ENCODE measurements around the gene DHTKD1. TPM values are rescaled to one million over a fixed set of nuclear protein-coding genes. Genes with fewer than 3 reads are reported as not detected.

The DHTKD1 gene
- total and polyA plus RNA-seq, 2 experiments from 2014 or later = 20.2 to 63.9 TPM

- TF ChIP-seq EZH2 (IDR thresholded peaks at IDR 0.05; ENCODE audit: low read depth, unreplicated experiment) (no peak), NANOG (IDR thresholded peaks at IDR 0.05; ENCODE audit: borderline replicate concordance) (no peak), REST (IDR thresholded peaks at IDR 0.05; ENCODE audit: unreplicated experiment) (no peak), POLR2AphosphoS5 (IDR thresholded peaks at IDR 0.05; ENCODE audit: low read depth) (no peak)
These were observed 40.5 kb downstream of the DHTKD1 start (continued) for GRCh38 chr10:12109286-12109685.

- H3K27me3 Mint-ChIP-seq (ENCODE audit: insufficient read depth, low read depth, poor library complexity) = peaks cover 2% of the 10 kb centered on the region
- H3K9me3 Mint-ChIP-seq = no peaks in the 10 kb centered on the region
- no peaks in the 10 kb centered on the region for H3K9me2 ChIP-seq (ENCODE audit: insufficient read depth)
- no peaks in the 10 kb centered on the region for H3K27me3 ChIP-seq (ENCODE audit: insufficient read depth)
- peaks cover 22% of the 10 kb centered on the region for H3K36me3 ChIP-seq (ENCODE audit: insufficient read depth)
- H3K4me3 ChIP-seq = no peak overlapping the region
- peaks cover 68% of the 10 kb centered on the region for H3K36me3 Mint-ChIP-seq (ENCODE audit: low read depth)
- no peak overlapping the region for H2AFZ ChIP-seq
- no peak overlapping the region for H3K27ac Mint-ChIP-seq
- ATAC-seq (no peak), DNase-seq (ENCODE audit: low spot score) (no peak)
- H3K4me3 Mint-ChIP-seq = no peak overlapping the region
- 0 out of 2 replicates have a peak, but pooled peaks cover 4% of the 10 kb centered on the region for H4K20me1 ChIP-seq (replicated peaks; ENCODE audit: insufficient read depth)
- no peaks in the 10 kb centered on the region for H3K4me1 Mint-ChIP-seq
- H3K79me2 ChIP-seq (replicated peaks; ENCODE audit: insufficient read depth) = no peaks in the 10 kb centered on the region
- H3K4me1 ChIP-seq (ENCODE audit: insufficient read depth) = no peaks in the 10 kb centered on the region
- no peak overlapping the region for H3K4me2 ChIP-seq
- H3K27ac ChIP-seq (ENCODE audit: low read depth) = no peak overlapping the region
- no peaks in the 10 kb centered on the region for H3F3A ChIP-seq (replicated peaks; ENCODE audit: low read depth)
- no peak for TF ChIP-seq POLR2AphosphoS5 (IDR thresholded peaks at IDR 0.05; ENCODE audit: low read depth)
- no peak for TF ChIP-seq ZNF462 (CRISPR knock-in tag; IDR thresholded peaks at IDR 0.05)
- no peak for TF ChIP-seq STAT1 (IDR thresholded peaks at IDR 0.05; ENCODE audit: unreplicated experiment)
- no peak for TF ChIP-seq ETS1 (IDR thresholded peaks at IDR 0.05)
- no peak for TF ChIP-seq EZH2phosphoT487 (IDR thresholded peaks at IDR 0.05; ENCODE audit: unreplicated experiment)
- no peak for TF ChIP-seq ZNF331 (CRISPR knock-in tag; IDR thresholded peaks at IDR 0.05; ENCODE audit: low read depth)
- no peak for TF ChIP-seq JUNB (IDR thresholded peaks at IDR 0.05; ENCODE audit: unreplicated experiment)
- TF ChIP-seq REST (IDR thresholded peaks at IDR 0.05; ENCODE audit: unreplicated experiment) = no peak
- no peak for TF ChIP-seq NANOG (IDR thresholded peaks at IDR 0.05; ENCODE audit: borderline replicate concordance)
- TF ChIP-seq CREB1 (CRISPR knock-in tag; IDR thresholded peaks at IDR 0.05; ENCODE audit: low read depth) = no peak
- TF ChIP-seq EZH2 (IDR thresholded peaks at IDR 0.05; ENCODE audit: low read depth, unreplicated experiment) = no peak
These were observed 42.8 kb downstream of the DHTKD1 start for GRCh38 chr10:12111528-12111927.

Measured in GM23338 (cell line).